GM21529 (cell line): ENCODE data around the gene SLC9C2.
"Not testable (repeated sequence)": the region's sequence is repeated elsewhere in the genome, so short reads cannot be mapped to it uniquely, and the experiment has no call there.

Experiments
- ATAC-seq: cut with Tn5 transposase; IDR thresholded peaks from one replicate; pipeline ENCODE4 v1.9.1; 2021; ENCODE audit not compliant: unreplicated experiment

SLC9C2 gene

GRCh38 chr1:173603056-173603591 lies at the start of gene SLC9C2:
Gene SLC9C2 (minus strand): TSS chr1:173603072. CDS start chr1:173601776, 1,296 bp downstream.
- ATAC-seq: no peak

- no peak for ATAC-seq
These were observed 46.2 kb upstream of the SLC9C2 start for GRCh38 chr1:173648880-173649605.

- no peak for ATAC-seq
These were observed 43.8 kb upstream of the SLC9C2 start for GRCh38 chr1:173646656-173647055.

GRCh38 chr1:173642450-173643139 lies 39.7 kb upstream of the SLC9C2 start:
- not testable (repeated sequence) for ATAC-seq

- ATAC-seq: no peak
These were observed 36.2 kb upstream of the SLC9C2 start for GRCh38 chr1:173639102-173639501.

GRCh38 chr1:173638043-173639021 lies 35.5 kb upstream of the SLC9C2 start:
- no peak for ATAC-seq

GRCh38 chr1:173637236-173638042 lies 34.6 kb upstream of the SLC9C2 start:
- not testable (repeated sequence) for ATAC-seq

GRCh38 chr1:173635116-173635515 lies 32.2 kb upstream of the SLC9C2 start, which contains the start of gene TEX50:
Gene TEX50 (plus strand): TSS chr1:173635338. CDS start chr1:173635522, 184 bp downstream.
- ATAC-seq: no peak

GRCh38 chr1:173628888-173629287 lies 26.0 kb upstream of the SLC9C2 start:
- no peak for ATAC-seq

- no peak for ATAC-seq
These were observed 24.4 kb upstream of the SLC9C2 start for GRCh38 chr1:173627269-173627668.

- no peak for ATAC-seq
These were observed 14.0 kb upstream of the SLC9C2 start for GRCh38 chr1:173616859-173617258.

- ATAC-seq: not testable (repeated sequence)
These were observed 10.2 kb upstream of the SLC9C2 start for GRCh38 chr1:173613086-173613485.

- ATAC-seq: no peak
These were observed 5.8 kb upstream of the SLC9C2 start for GRCh38 chr1:173608503-173609216.

- ATAC-seq: peak; percentile 71
These were observed 1.3 kb downstream of the SLC9C2 start for GRCh38 chr1:173601588-173601987.

GRCh38 chr1:173596097-173596825 lies 6.6 kb downstream of the SLC9C2 start:
- no peak for ATAC-seq

GRCh38 chr1:173591138-173591537 lies 11.7 kb downstream of the SLC9C2 start:
- ATAC-seq: not testable (repeated sequence)

GRCh38 chr1:173590557-173590956 lies 12.3 kb downstream of the SLC9C2 start:
- ATAC-seq: no peak

GRCh38 chr1:173581383-173582079 lies 21.3 kb downstream of the SLC9C2 start:
- ATAC-seq: no peak
